Coronary artery (tissue), 2 donors: ENCODE results near the gene HDC.

Source experiments
- DNase-seq: peaks from one replicate; pipeline ENCODE4 v3.0.0-alpha.2; 2017; ENCODE audit warnings: low spot score
- H3K27ac ChIP-seq, 2 donors: fragments of 200-600 bp; sonication (generic); one replicate each; pipeline ENCODE4 v1.5.1; 2016 to 2019
- H3K4me3 ChIP-seq: fragments of 200-600 bp; sonication (generic); 2 replicates; pipeline ENCODE4 v1.5.1; 2016; ENCODE audit warnings: mild to moderate bottlenecking, moderate library complexity
- CTCF ChIP-seq: fragments of 200-600 bp; sonication (generic); IDR thresholded peaks from one replicate; pipeline ENCODE4 v1.5.1; 2019; ENCODE audit warnings: antibody characterized with exemption

The HDC gene

GRCh38 chr15:50257332-50257731 lies 8.2 kb downstream of the HDC start:
- H3K4me3 ChIP-seq, result no peak overlapping the region
- DNase-seq, result no peak
- no peak overlapping the region for H3K27ac ChIP-seq
- no peak for TF ChIP-seq CTCF

- H3K27ac ChIP-seq, result no peak overlapping the region
- TF ChIP-seq CTCF, result no peak
- H3K4me3 ChIP-seq, result no peak overlapping the region
- no peak for DNase-seq
These were observed 9.1 kb downstream of the HDC start for GRCh38 chr15:50256188-50257041.

GRCh38 chr15:50252556-50252955 lies 13.0 kb downstream of the HDC start:
- H3K4me3 ChIP-seq, result no peak overlapping the region
- no peak overlapping the region for H3K27ac ChIP-seq
- DNase-seq, result no peak
- TF ChIP-seq CTCF, result no peak

GRCh38 chr15:50251638-50252182 lies 13.8 kb downstream of the HDC start:
- DNase-seq, result no peak
- no peak for TF ChIP-seq CTCF

GRCh38 chr15:50250760-50251394 lies 14.6 kb downstream of the HDC start:
- DNase-seq, result no peak
- no peak overlapping the region for H3K4me3 ChIP-seq
- TF ChIP-seq CTCF, result no peak
- no peak overlapping the region for H3K27ac ChIP-seq

More at GRCh38 chr15:50251638-50252182, 13.8 kb downstream of the HDC start:
- Histone ChIP-seq H3K27ac (no peak overlapping the region), H3K4me3 (no peak overlapping the region)

GRCh38 chr15:50249704-50250103 lies 15.8 kb downstream of the HDC start:
- DNase-seq, result no peak
- TF ChIP-seq CTCF, result no peak

More at GRCh38 chr15:50249704-50250103, 15.8 kb downstream of the HDC start:
- Histone ChIP-seq H3K4me3 (no peak overlapping the region), H3K27ac (no peak overlapping the region)
